Cortex of kidney (tissue), 1 donor: Measurements from ENCODE around the gene IFITM10.

Experiments
- DNase-seq: peaks from one replicate; lab custom pipeline; 2025; lab: John Stamatoyannopoulos, UW

The IFITM10 gene

GRCh38 chr11:1762537-1763302 lies 12.3 kb upstream of the IFITM10 start:
- DNase-seq: no peak

- DNase-seq: no peak
Observed at GRCh38 chr11:1761857-1762536, 11.6 kb upstream of the IFITM10 start.

GRCh38 chr11:1761110-1761856 lies 10.9 kb upstream of the IFITM10 start:
- DNase-seq: no peak

GRCh38 chr11:1760351-1761109 lies 10.1 kb upstream of the IFITM10 start:
- no peak for DNase-seq

- no peak for DNase-seq
Observed at GRCh38 chr11:1759851-1760220, 9.4 kb upstream of the IFITM10 start.

GRCh38 chr11:1759151-1759850 lies 8.9 kb upstream of the IFITM10 start:
- no peak for DNase-seq

- DNase-seq: no peak
Observed at GRCh38 chr11:1758611-1759150, 8.3 kb upstream of the IFITM10 start.

GRCh38 chr11:1757861-1758610 lies 7.6 kb upstream of the IFITM10 start:
- no peak for DNase-seq

- no peak for DNase-seq
Observed at GRCh38 chr11:1756791-1757771, 6.7 kb upstream of the IFITM10 start.

- no peak for DNase-seq
Observed at GRCh38 chr11:1755692-1756561, 5.5 kb upstream of the IFITM10 start.

GRCh38 chr11:1755344-1755691 lies 4.9 kb upstream of the IFITM10 start:
- no peak for DNase-seq

- no peak for DNase-seq
Observed at GRCh38 chr11:1754376-1755150, 4.2 kb upstream of the IFITM10 start.

GRCh38 chr11:1753929-1754305 lies 3.5 kb upstream of the IFITM10 start:
- no peak for DNase-seq

GRCh38 chr11:1753229-1753928 lies 3.0 kb upstream of the IFITM10 start:
- DNase-seq: no peak

GRCh38 chr11:1752907-1753228 lies 2.5 kb upstream of the IFITM10 start:
- no peak for DNase-seq

GRCh38 chr11:1751999-1752906 lies 1.9 kb upstream of the IFITM10 start:
- no peak for DNase-seq
